Ascending aorta (tissue), 2 donors: ENCODE results near the gene OR5L2. TPM values are rescaled to one million over a fixed set of nuclear protein-coding genes. Genes with fewer than 3 reads are reported as not detected.

ENCODE experiments used
- DNase-seq, 2 donors: peaks; one replicate each; pipeline ENCODE4 v3.0.0-alpha.2; 2019; ENCODE audit warnings: low spot score in 2 of 2
- H3K27ac ChIP-seq, 2 donors: fragments of 200-600 bp; sonication (generic); one replicate each; pipeline ENCODE4 v1.5.1; 2016 to 2017; ENCODE audit warnings: mild to moderate bottlenecking in 1 of 2
- H3K27me3 ChIP-seq: fragments of 200-600 bp; sonication (generic); one replicate; pipeline ENCODE4 v1.5.1; 2017
- H3K36me3 ChIP-seq, 2 donors: fragments of 200-600 bp; sonication (generic); one replicate each; pipeline ENCODE4 v1.5.1; 2016
- H3K4me1 ChIP-seq, 2 donors: fragments of 200-600 bp; sonication (generic); one replicate each; pipeline ENCODE4 v1.5.1; 2016 to 2017; ENCODE audit warnings: mild to moderate bottlenecking in 1 of 2
- H3K4me3 ChIP-seq, 2 donors: fragments of 200-600 bp; sonication (generic); one replicate each; pipeline ENCODE4 v1.5.1; 2016 to 2017; ENCODE audit warnings: mild to moderate bottlenecking in 1 of 2
- H3K9me3 ChIP-seq, 2 donors: fragments of 200-600 bp; sonication (generic); one replicate each; pipeline ENCODE4 v1.5.1; 2016
- CTCF ChIP-seq, 3 experiments: fragments of 200-600 bp in 2 of 3; fragments of 450-650 bp in 1 of 3; sonication (generic) in 2 of 3; IDR thresholded peaks; one replicate each; pipeline ENCODE4 v1.5.1; 2016 to 2019; ENCODE audit warnings: antibody characterized with exemption in 3 of 3, mild to moderate bottlenecking in 1 of 3, moderate library complexity in 1 of 3
- intact Hi-C: fragments of 100-400 bp; cut with DNase I; formaldehyde crosslinking; loops from one replicate; pipeline ENCODE4 v1.15.1; 2023
- total RNA-seq: library from RNA; depleted of rRNA; stranded (reverse); fragments of >200 nt; gene quantifications from one replicate; pipeline ENCODE4 v1.1.0, GENCODE V29; 2016

The OR5L2 gene
- total RNA-seq, result not detected

- TF ChIP-seq CTCF (IDR thresholded peaks at IDR 0.05), result no peak
- intact Hi-C loops, result no loop called here
- no peaks in the 10 kb centered on the region for H3K36me3 ChIP-seq
- H3K9me3 ChIP-seq, result no peaks in the 10 kb centered on the region
- no peaks in the 10 kb centered on the region for H3K4me1 ChIP-seq
- no peaks in the 10 kb centered on the region for H3K27me3 ChIP-seq
- H3K4me3 ChIP-seq, result no peak within 1 kb of the TSS
- no peak within 1 kb of the TSS for H3K27ac ChIP-seq
- DNase-seq, result no peak
Measured at GRCh38 chr11:55826919-55827318, at the start of gene OR5L2. OR5L2 (plus strand) TSS chr11:55827219; CDS start chr11:55827219, 0 bp downstream.

- no peak for TF ChIP-seq CTCF (IDR thresholded peaks at IDR 0.05)
- DNase-seq, result no peak
- no peaks in the 10 kb centered on the region for H3K9me3 ChIP-seq
- no peaks in the 10 kb centered on the region for H3K36me3 ChIP-seq
- no peaks in the 10 kb centered on the region for H3K27me3 ChIP-seq
- intact Hi-C loops, result no loop called here
- no peak overlapping the region for H3K4me3 ChIP-seq
- no peak overlapping the region for H3K27ac ChIP-seq
- H3K4me1 ChIP-seq, result no peaks in the 10 kb centered on the region
Measured at GRCh38 chr11:55791606-55792005, 35.4 kb upstream of the OR5L2 start.

GRCh38 chr11:55793321-55793720 is 33.7 kb upstream of the OR5L2 start:
- no peak for TF ChIP-seq CTCF (IDR thresholded peaks at IDR 0.05)
- H3K4me3 ChIP-seq, result no peak overlapping the region
- no peaks in the 10 kb centered on the region for H3K9me3 ChIP-seq
- intact Hi-C loops, result no loop called here
- no peaks in the 10 kb centered on the region for H3K27me3 ChIP-seq
- H3K4me1 ChIP-seq, result no peaks in the 10 kb centered on the region
- H3K27ac ChIP-seq, result no peak overlapping the region
- DNase-seq, result no peak
- no peaks in the 10 kb centered on the region for H3K36me3 ChIP-seq

- H3K36me3 ChIP-seq, result no peaks in the 10 kb centered on the region
- no peak within 1 kb of the TSS for H3K27ac ChIP-seq
- no peak for TF ChIP-seq CTCF (IDR thresholded peaks at IDR 0.05)
- no peaks in the 10 kb centered on the region for H3K4me1 ChIP-seq
- intact Hi-C loops, result no loop called here
- H3K27me3 ChIP-seq, result no peaks in the 10 kb centered on the region
- no peaks in the 10 kb centered on the region for H3K9me3 ChIP-seq
- H3K4me3 ChIP-seq, result no peak within 1 kb of the TSS
- no peak for DNase-seq
Measured at GRCh38 chr11:55795256-55795655, 31.8 kb upstream of the OR5L2 start, which contains the start of gene OR5D14. OR5D14 (plus strand) TSS chr11:55795556; CDS start chr11:55795556, 0 bp downstream.

- Histone ChIP-seq H3K27ac (no peak overlapping the region), H3K27me3 (no peaks in the 10 kb centered on the region), H3K4me3 (no peak overlapping the region), H3K9me3 (no peaks in the 10 kb centered on the region), H3K4me1 (no peaks in the 10 kb centered on the region), H3K36me3 (no peaks in the 10 kb centered on the region)
- TF ChIP-seq CTCF (IDR thresholded peaks at IDR 0.05), result no peak
- intact Hi-C loops, result no loop called here
- DNase-seq, result no peak
Measured at GRCh38 chr11:55806248-55806647, 20.8 kb upstream of the OR5L2 start.

- DNase-seq, result no peak
- no peak within 1 kb of the TSS for H3K27ac ChIP-seq
- H3K9me3 ChIP-seq, result no peaks in the 10 kb centered on the region
- TF ChIP-seq CTCF (IDR thresholded peaks at IDR 0.05), result no peak
- H3K36me3 ChIP-seq, result no peaks in the 10 kb centered on the region
- no peak within 1 kb of the TSS for H3K4me3 ChIP-seq
- no peaks in the 10 kb centered on the region for H3K4me1 ChIP-seq
- intact Hi-C loops, result no loop called here
- H3K27me3 ChIP-seq, result no peaks in the 10 kb centered on the region
Measured at GRCh38 chr11:55811067-55811466, 16.0 kb upstream of the OR5L2 start, which contains the start of gene OR5L1. OR5L1 (plus strand) TSS chr11:55811367; CDS start chr11:55811467, 100 bp downstream.
